GM12878 (cell line): ENCODE data around the gene CINP. TPM values are rescaled to one million over a fixed set of nuclear protein-coding genes. Genes with fewer than 3 reads are reported as not detected.

Experiments used
- BACH1 ChIP-seq: fragments of 450-650 bp; IDR thresholded peaks from 2 replicates; pipeline ENCODE4 v1.6.1; 2017; ENCODE audit warnings: mild to moderate bottlenecking, borderline replicate concordance
- CEBPB ChIP-seq, 2 experiments: fragments of 150-350 bp in 1 of 2; IDR thresholded peaks; 2 replicates each; pipeline ENCODE4 v1.6.1; 2012 to 2014; ENCODE audit warnings: low read depth in 2 of 2, low read length in 2 of 2, borderline replicate concordance in 1 of 2, inconsistent platforms in 1 of 2
- EED ChIP-seq: sonication (generic); IDR thresholded peaks from 2 replicates; pipeline ENCODE4 v1.6.1; 2016; ENCODE audit warnings: antibody characterized with exemption, low read depth
- ESRRA ChIP-seq: IDR thresholded peaks from 2 replicates; pipeline ENCODE4 v1.6.1; 2012; ENCODE audit warnings: mild to moderate bottlenecking, low read length, improper control_type of control experiment
- EZH2 ChIP-seq: IDR thresholded peaks from 2 replicates; pipeline ENCODE4 v1.6.1; 2012; ENCODE audit warnings: low read depth, mild to moderate bottlenecking, control low read depth, inconsistent platforms, low read length, borderline replicate concordance; ENCODE audit not compliant: control insufficient read depth
- IRF4 ChIP-seq: IDR thresholded peaks from 2 replicates; pipeline ENCODE4 v1.6.1; 2011; ENCODE audit warnings: low read depth, low read length
- NFIC ChIP-seq: IDR thresholded peaks from 2 replicates; pipeline ENCODE4 v1.6.1; 2012; ENCODE audit warnings: low read depth, mild to moderate bottlenecking, inconsistent platforms, low read length, moderate library complexity
- PML ChIP-seq: IDR thresholded peaks from 2 replicates; pipeline ENCODE4 v1.6.1; 2012; ENCODE audit warnings: low read length, inconsistent platforms
- RB1 ChIP-seq: fragments of 450-650 bp; formaldehyde crosslinking; IDR thresholded peaks from 2 replicates; pipeline ENCODE4 v1.6.1; 2017; ENCODE audit warnings: mild to moderate bottlenecking, borderline replicate concordance
- RELB ChIP-seq: fragments of 450-650 bp; IDR thresholded peaks from 2 replicates; pipeline ENCODE4 v1.6.1; 2017; ENCODE audit warnings: low read depth, mild to moderate bottlenecking, moderate library complexity
- SMAD1 ChIP-seq: fragments of 450-650 bp; IDR thresholded peaks from 2 replicates; pipeline ENCODE4 v1.6.1; 2018; ENCODE audit warnings: mild to moderate bottlenecking, low read depth; ENCODE audit not compliant: partially characterized antibody
- SUPT20H ChIP-seq: IDR thresholded peaks from 2 replicates; pipeline ENCODE4 v1.6.1; 2011; ENCODE audit warnings: low read depth, mild to moderate bottlenecking, low read length, moderate library complexity, borderline replicate concordance; ENCODE audit not compliant: control insufficient read depth
- TARDBP ChIP-seq: IDR thresholded peaks from 2 replicates; pipeline ENCODE4 v1.6.1; 2016; ENCODE audit warnings: borderline replicate concordance
- TCF12 ChIP-seq: IDR thresholded peaks from 2 replicates; pipeline ENCODE4 v1.6.1; 2011; ENCODE audit warnings: low read depth, mild to moderate bottlenecking, low read length
- TCF7 ChIP-seq: IDR thresholded peaks from 2 replicates; pipeline ENCODE4 v1.6.1; 2014; ENCODE audit warnings: antibody characterized with exemption, borderline replicate concordance
- ZBED1 ChIP-seq: IDR thresholded peaks from 2 replicates; pipeline ENCODE4 v1.6.1; 2016; ENCODE audit warnings: borderline replicate concordance
- ZBTB11 ChIP-seq: fragments of 450-650 bp; formaldehyde crosslinking; IDR thresholded peaks from 2 replicates; pipeline ENCODE4 v1.5.0; 2022; ENCODE audit warnings: mild to moderate bottlenecking, missing genetic modification characterization
- ZNF217 ChIP-seq: fragments of 450-650 bp; IDR thresholded peaks from 2 replicates; pipeline ENCODE4 v1.6.1; 2017; ENCODE audit warnings: antibody characterized with exemption, mild to moderate bottlenecking
- ZSCAN29 ChIP-seq: fragments of 450-650 bp; IDR thresholded peaks from 2 replicates; pipeline ENCODE4 v1.6.1; 2017; ENCODE audit warnings: mild to moderate bottlenecking, moderate library complexity
- polyA plus RNA-seq, 11 experiments: library from polyadenylated mRNA; depleted of rRNA in 4 of 11; unstranded in 6 of 11; stranded (reverse) in 5 of 11; fragments of >200 nt; fragmentation: Nextera tagmentation in 4 of 11; fragmentation: Illumina TruSeq in 1 of 11; extraction: Ambion mirVana in 4 of 11; extraction: Trizol in 1 of 11; gene quantifications; 1 replicate in 1 of 11; 2 replicates in 10 of 11; pipeline versions ENCODE4 v1.2.1 to v1.2.3, GENCODE V29; 2011 to 2016; ENCODE audit warnings: inconsistent platforms in 2 of 11, missing spikeins in 2 of 11, low read depth in 1 of 11
- total RNA-seq, 4 experiments: library from RNA; depleted of rRNA in 3 of 4; stranded (reverse); fragments of >200 nt in 3 of 4; fragmentation: Illumina TruSeq in 1 of 4; extraction: Trizol in 1 of 4; gene quantifications; 2 replicates each; pipeline versions ENCODE4 v1.2.1 to v1.2.3, GENCODE V29; 2013 to 2021
- TF ChIP-seq, protein P1 (sequence below): IDR thresholded peaks from 2 replicates; pipeline ENCODE4 v1.6.1; 2011; ENCODE audit warnings: borderline replicate concordance, low read depth, mild to moderate bottlenecking, moderate library complexity, mixed read lengths, low read length; ENCODE audit not compliant: insufficient read depth; ENCODE audit errors: extremely low read length
- TF ChIP-seq, protein P2 (sequence below): fragments of 450-650 bp; formaldehyde crosslinking; IDR thresholded peaks from 2 replicates; pipeline ENCODE4 v1.4.0; 2020; ENCODE audit warnings: mild to moderate bottlenecking, moderate library complexity

The CINP gene
- total and polyA plus RNA-seq, 10 of the 15 experiments (the other 5 are each of a cell fraction or from before 2014, with no cell fraction given) = 45.4 to 73.3 (median 52.9) TPM

DNA sequence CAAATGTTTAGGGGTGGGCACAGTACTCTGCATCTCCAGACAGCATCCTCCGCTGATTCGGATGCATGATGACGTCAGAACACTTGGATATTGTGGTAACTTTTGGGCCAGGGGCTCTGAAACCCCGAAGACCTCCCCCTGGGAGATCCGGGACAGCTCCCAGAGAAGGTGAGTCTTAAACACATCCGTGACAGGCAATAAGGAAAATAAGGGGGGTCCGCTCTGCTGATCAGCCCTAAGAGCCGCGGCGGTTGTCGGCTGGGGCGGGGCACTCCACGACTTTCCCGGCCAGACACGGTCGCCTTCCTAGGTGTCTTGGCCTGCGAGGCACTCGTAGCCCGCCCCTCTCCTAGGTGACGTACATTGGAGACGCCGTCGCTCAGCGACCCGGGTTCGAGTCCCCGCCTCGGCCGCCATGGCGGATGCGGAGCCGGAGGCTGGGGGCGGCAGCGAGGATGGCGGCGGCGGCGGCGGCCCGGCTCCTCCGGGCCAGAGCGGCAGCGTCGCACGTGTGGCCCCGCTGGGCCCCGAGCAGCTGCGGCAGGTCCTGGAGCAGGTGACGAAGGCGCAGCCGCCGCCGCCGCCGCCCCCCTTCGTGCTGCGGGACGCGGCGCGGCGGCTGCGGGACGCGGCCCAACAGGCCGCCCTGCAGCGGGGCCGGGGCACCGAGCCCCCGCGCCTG is 43.2 kb downstream of the CINP start, which contains the start of gene ZNF839 (continued):
- TF ChIP-seq, protein P1, sequence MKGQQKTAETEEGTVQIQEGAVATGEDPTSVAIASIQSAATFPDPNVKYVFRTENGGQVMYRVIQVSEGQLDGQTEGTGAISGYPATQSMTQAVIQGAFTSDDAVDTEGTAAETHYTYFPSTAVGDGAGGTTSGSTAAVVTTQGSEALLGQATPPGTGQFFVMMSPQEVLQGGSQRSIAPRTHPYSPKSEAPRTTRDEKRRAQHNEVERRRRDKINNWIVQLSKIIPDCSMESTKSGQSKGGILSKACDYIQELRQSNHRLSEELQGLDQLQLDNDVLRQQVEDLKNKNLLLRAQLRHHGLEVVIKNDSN = no peak
- TF ChIP-seq ZBTB11 (0 out of 2 replicates have a peak, but pooled peaks have one; percentile 29), TCF7 (no peak), BACH1 (peak; percentile 68; the same call in 1 of the 2 replicates), NFIC (no peak), TCF12 (0 out of 2 replicates have a peak, but pooled peaks have one; percentile 24), SMAD1 (no peak), RELB (peak; percentile 56), CEBPB (IDR thresholded peaks at IDR 0.05; ENCODE audit: borderline replicate concordance in 1 of 2, low read depth in 2 of 2, low read length in 2 of 2) (no peak), EZH2 (no peak), RB1 (peak; percentile 53), ESRRA (no peak), ZBED1 (no peak), SUPT20H (no peak), ZSCAN29 (peak; percentile 62; the same call in 1 of the 2 replicates), IRF4 (no peak), PML (no peak), ZNF217 (peak; percentile 89; the same call in 1 of the 2 replicates), EED (no peak), TARDBP (peak; percentile 93)
- TF ChIP-seq, protein P2, sequence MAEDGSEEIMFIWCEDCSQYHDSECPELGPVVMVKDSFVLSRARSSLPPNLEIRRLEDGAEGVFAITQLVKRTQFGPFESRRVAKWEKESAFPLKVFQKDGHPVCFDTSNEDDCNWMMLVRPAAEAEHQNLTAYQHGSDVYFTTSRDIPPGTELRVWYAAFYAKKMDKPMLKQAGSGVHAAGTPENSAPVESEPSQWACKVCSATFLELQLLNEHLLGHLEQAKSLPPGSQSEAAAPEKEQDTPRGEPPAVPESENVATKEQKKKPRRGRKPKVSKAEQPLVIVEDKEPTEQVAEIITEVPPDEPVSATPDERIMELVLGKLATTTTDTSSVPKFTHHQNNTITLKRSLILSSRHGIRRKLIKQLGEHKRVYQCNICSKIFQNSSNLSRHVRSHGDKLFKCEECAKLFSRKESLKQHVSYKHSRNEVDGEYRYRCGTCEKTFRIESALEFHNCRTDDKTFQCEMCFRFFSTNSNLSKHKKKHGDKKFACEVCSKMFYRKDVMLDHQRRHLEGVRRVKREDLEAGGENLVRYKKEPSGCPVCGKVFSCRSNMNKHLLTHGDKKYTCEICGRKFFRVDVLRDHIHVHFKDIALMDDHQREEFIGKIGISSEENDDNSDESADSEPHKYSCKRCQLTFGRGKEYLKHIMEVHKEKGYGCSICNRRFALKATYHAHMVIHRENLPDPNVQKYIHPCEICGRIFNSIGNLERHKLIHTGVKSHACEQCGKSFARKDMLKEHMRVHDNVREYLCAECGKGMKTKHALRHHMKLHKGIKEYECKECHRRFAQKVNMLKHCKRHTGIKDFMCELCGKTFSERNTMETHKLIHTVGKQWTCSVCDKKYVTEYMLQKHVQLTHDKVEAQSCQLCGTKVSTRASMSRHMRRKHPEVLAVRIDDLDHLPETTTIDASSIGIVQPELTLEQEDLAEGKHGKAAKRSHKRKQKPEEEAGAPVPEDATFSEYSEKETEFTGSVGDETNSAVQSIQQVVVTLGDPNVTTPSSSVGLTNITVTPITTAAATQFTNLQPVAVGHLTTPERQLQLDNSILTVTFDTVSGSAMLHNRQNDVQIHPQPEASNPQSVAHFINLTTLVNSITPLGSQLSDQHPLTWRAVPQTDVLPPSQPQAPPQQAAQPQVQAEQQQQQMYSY (CRISPR knock-in tag) = no peak
